Endothelial cell of umbilical vein (primary cell): ENCODE data around the gene SYT7.

Experiments
- EZH2 ChIP-seq: IDR thresholded peaks from 2 replicates; pipeline ENCODE4 v1.6.1; 2012; ENCODE audit warnings: borderline replicate concordance, low read depth, mild to moderate bottlenecking, moderate library complexity, low read length, inconsistent platforms; ENCODE audit not compliant: severe bottlenecking
- MAX ChIP-seq: IDR thresholded peaks from 2 replicates; pipeline ENCODE4 v1.6.1; 2011; ENCODE audit not compliant: insufficient read depth, insufficient read length
- MYC ChIP-seq: IDR thresholded peaks from one replicate; pipeline ENCODE4 v1.6.1; 2011; ENCODE audit warnings: mild to moderate bottlenecking, low read depth, low read length
- POLR2A ChIP-seq: IDR thresholded peaks from 2 replicates; pipeline ENCODE4 v1.6.1; 2012; ENCODE audit warnings: low read depth, mild to moderate bottlenecking, control low read depth, low read length
- TF ChIP-seq, protein P1 (sequence below), 2 donors: IDR thresholded peaks; 1 replicate in 1 of 2; 2 replicates in 1 of 2; pipeline ENCODE4 v1.5.1; 2011; ENCODE audit warnings: low read length in 2 of 2, mild to moderate bottlenecking in 2 of 2, moderate library complexity in 2 of 2, control low read depth in 1 of 2, inconsistent platforms in 1 of 2, low read depth in 1 of 2; ENCODE audit not compliant: insufficient read depth in 1 of 2; ENCODE audit errors: extremely low read depth in 1 of 2

GRCh38 chr11:61581931-61582330, 1.1 kb upstream of the SYT7 start:
- TF ChIP-seq EZH2 (no peak), POLR2A (no peak), MYC (no peak), MAX (no peak)
- TF ChIP-seq, protein P1, sequence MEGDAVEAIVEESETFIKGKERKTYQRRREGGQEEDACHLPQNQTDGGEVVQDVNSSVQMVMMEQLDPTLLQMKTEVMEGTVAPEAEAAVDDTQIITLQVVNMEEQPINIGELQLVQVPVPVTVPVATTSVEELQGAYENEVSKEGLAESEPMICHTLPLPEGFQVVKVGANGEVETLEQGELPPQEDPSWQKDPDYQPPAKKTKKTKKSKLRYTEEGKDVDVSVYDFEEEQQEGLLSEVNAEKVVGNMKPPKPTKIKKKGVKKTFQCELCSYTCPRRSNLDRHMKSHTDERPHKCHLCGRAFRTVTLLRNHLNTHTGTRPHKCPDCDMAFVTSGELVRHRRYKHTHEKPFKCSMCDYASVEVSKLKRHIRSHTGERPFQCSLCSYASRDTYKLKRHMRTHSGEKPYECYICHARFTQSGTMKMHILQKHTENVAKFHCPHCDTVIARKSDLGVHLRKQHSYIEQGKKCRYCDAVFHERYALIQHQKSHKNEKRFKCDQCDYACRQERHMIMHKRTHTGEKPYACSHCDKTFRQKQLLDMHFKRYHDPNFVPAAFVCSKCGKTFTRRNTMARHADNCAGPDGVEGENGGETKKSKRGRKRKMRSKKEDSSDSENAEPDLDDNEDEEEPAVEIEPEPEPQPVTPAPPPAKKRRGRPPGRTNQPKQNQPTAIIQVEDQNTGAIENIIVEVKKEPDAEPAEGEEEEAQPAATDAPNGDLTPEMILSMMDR (IDR thresholded peaks at IDR 0.05; ENCODE audit: extremely low read depth in 1 of 2, insufficient read depth in 1 of 2, low read depth in 1 of 2, low read length in 2 of 2), result no peak
